Activated naive CD4-positive, alpha-beta T cell treated with anti-CD3 and anti-CD28 coated beads for 36 hours (primary cell): ENCODE measurements around the gene NRL. TPM values are rescaled to one million over a fixed set of nuclear protein-coding genes. Genes with fewer than 3 reads are reported as not detected.
"Not testable (repeated sequence)": the region's sequence is repeated elsewhere in the genome, so short reads cannot be mapped to it uniquely, and the experiment has no call there.

Experiments used
- CTCF ChIA-PET: fragments of 350-600 bp; sonication (Branson Sonifier 250); formaldehyde crosslinking; loops from one replicate; lab custom pipeline; 2021; ENCODE audit warnings: antibody characterized with exemption; lab: Charles Lee
- DNase-seq: peaks from one replicate; pipeline ENCODE4 v3.0.0-alpha.2; 2020
- H3K27ac Mint-ChIP-seq: one replicate; pipeline ENCODE4 v1.8.0; 2021; ENCODE audit warnings: mild to moderate bottlenecking, mixed read lengths
- H3K27me3 Mint-ChIP-seq: one replicate; pipeline ENCODE4 v1.8.0; 2021; ENCODE audit warnings: low read depth, mixed read lengths
- H3K36me3 Mint-ChIP-seq: one replicate; pipeline ENCODE4 v1.8.0; 2021; ENCODE audit warnings: low read depth, mixed read lengths
- H3K4me1 Mint-ChIP-seq: one replicate; pipeline ENCODE4 v1.8.0; 2021; ENCODE audit warnings: low read depth, mixed read lengths
- H3K4me3 Mint-ChIP-seq: one replicate; pipeline ENCODE4 v1.8.0; 2021; ENCODE audit warnings: mild to moderate bottlenecking, moderate library complexity, mixed read lengths
- H3K9me3 Mint-ChIP-seq: one replicate; pipeline ENCODE4 v1.8.0; 2021; ENCODE audit warnings: mixed read lengths
- intact Hi-C: fragments of 100-400 bp; cut with micrococcal nuclease; formaldehyde crosslinking; loops from one replicate; pipeline ENCODE4 v1.15.1; 2023
- microRNA-seq: library from miRNA; unstranded; fragments of <30 nt; microRNA quantifications from one replicate; pipeline ENCODE4 v1.2.0, GENCODE V29; 2022; ENCODE audit warnings: borderline microRNAs expressed, borderline replicate concordance
- total RNA-seq, 2 experiments: library from RNA; stranded (reverse); gene quantifications; one replicate each; pipeline ENCODE4 v1.2.3, GENCODE V29; 2021

The NRL gene
- total RNA-seq, 2 experiments from 2014 or later, result 1.7 to 1.9 TPM

DNA sequence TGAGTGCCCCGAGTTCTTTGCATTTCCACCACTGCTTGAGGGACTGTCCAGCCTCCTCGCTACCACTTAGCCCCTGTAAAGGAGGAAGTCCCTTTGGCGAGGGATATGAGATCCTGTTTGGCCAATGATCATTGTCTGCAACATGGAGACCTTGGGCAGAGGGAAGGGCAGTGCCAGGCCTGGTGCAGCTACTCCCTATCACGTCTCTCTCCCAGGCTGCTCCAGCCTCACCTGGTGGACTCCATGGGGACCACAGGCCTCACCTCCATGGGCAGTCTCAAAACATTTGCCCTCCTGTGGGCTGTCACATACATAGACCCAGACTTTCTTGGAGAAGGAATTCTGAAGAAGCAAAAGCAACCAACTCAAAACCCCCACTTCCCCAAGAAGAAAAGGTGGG lies 79.0 kb downstream of the NRL start:
- not testable (repeated sequence) for H3K4me1 Mint-ChIP-seq, DNase-seq, H3K27me3 Mint-ChIP-seq, H3K36me3 Mint-ChIP-seq
- intact Hi-C loops, result loop anchor here (1.0 kb wide), 6 partner anchors 18 to 126 kb away; partner anchors contain the start of genes DHRS4L2 and IRF9
- H3K4me3 Mint-ChIP-seq, result peak overlapping the region; percentile 91
- H3K9me3 Mint-ChIP-seq, result peaks cover 15% of the 10 kb centered on the region
- peak overlapping the region; percentile 44 for H3K27ac Mint-ChIP-seq
- CTCF ChIA-PET, result interaction anchor here (0.8 to 1.2 kb wide), 5 partner anchors 12 to 261 kb away, joined by 3 to 4 read pairs (median 3); partner anchors contain the start of genes CARMIL3 and DHRS4L2

DNA sequence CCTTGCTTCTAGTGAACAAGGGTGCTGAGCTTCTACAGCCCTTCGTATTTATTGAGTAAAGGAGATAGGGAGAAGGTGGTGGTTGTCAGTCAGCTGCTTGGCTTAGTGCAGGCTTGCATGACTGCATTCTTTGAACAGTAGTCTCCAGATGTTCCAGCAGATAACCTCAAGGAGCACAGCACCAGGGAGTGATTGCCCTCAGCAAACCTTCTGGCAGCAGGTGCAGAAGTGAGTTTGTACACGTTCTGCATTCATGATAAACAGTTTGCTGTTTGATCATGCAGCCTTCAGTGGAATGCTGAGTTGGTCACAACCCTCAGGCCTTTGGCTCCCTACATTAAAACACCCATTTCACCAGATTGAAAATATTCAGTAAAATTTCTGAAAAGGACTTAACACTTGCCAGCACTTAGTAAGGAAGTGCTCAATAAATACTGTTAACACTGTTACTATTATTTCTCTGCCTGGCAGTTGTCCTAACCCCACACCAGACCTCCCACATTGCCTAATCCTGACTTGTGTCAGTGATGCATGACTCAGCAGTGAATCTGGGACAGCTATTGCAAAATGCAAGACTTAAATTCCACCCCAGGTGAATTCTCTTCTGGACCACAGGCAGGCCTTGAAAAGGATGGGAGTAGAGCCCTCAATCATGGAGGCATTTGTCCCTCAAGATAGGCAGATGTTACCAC lies 81.9 kb downstream of the NRL start:
- CTCF ChIA-PET, result interaction anchor here (0.8 kb wide), 1 partner anchor 24 kb away, joined by 3 read pairs; no protein-coding TSS in a partner anchor
- peaks cover 15% of the 10 kb centered on the region for H3K9me3 Mint-ChIP-seq
- no peak overlapping the region for H3K27ac Mint-ChIP-seq
- H3K36me3 Mint-ChIP-seq, result peaks cover 2% of the 10 kb centered on the region
- H3K4me1 Mint-ChIP-seq, result peaks cover 5% of the 10 kb centered on the region
- no peak overlapping the region for H3K4me3 Mint-ChIP-seq
- intact Hi-C loops, result no loop called here
- H3K27me3 Mint-ChIP-seq, result no peaks in the 10 kb centered on the region
- DNase-seq, result no peak

DNA sequence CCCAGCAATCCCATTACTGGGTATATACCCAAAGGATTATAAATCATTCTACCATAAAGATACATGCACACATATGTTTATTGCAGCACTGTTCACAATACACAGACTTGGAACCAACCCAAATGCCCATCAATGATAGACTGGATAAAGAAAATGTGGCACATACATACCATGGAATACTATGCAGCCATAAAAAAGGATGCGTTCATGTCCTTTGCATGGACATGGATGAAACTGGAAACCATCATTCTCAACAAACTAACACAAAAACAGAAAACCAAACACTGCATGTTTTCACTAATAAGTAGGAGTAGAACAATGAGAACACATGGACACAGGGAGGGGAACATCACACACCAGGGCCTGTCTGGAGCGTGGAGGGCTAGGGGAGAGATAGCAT lies 83.4 kb downstream of the NRL start:
- intact Hi-C loops, H3K27ac Mint-ChIP-seq, H3K36me3 Mint-ChIP-seq, DNase-seq, H3K4me3 Mint-ChIP-seq, H3K4me1 Mint-ChIP-seq, H3K27me3 Mint-ChIP-seq: not testable (repeated sequence)
- H3K9me3 Mint-ChIP-seq, result peaks cover 15% of the 10 kb centered on the region
- CTCF ChIA-PET, result interaction anchor here (0.7 kb wide), 1 partner anchor 382 kb away, joined by 6 read pairs; no protein-coding TSS in a partner anchor

DNA sequence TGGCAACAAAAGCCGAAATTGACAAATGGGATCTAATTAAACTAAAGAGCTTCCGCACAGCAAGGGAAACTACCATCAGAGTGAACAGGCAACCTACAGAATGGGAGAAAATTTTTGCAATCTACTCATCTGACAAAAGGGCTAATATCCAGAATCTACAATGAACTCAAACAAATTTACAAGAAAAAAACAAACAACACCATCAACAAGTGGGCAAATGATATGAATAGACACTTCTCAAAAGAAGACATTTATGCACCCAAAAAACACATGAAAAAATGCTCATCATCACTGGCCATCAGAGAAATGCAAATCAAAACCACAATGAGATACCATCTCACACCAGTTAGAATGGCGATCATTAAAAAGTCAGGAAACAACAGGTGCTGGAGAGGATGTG lies 85.1 kb downstream of the NRL start:
- H3K27ac Mint-ChIP-seq, CTCF ChIA-PET, H3K4me1 Mint-ChIP-seq, intact Hi-C loops, H3K4me3 Mint-ChIP-seq, H3K36me3 Mint-ChIP-seq, DNase-seq, H3K27me3 Mint-ChIP-seq: not testable (repeated sequence)
- peaks cover 15% of the 10 kb centered on the region for H3K9me3 Mint-ChIP-seq

Small RNA genes within 50 kb of the gene (microRNA-seq; reads per million reads assigned to microRNA genes)
- gene MIR7703, result not detected

Other genes starting within 250 kb of the NRL start
- gene DHRS4, start 161.2 kb downstream of the NRL start, total RNA-seq, result 10 to 100 TPM; 22.8 to 24.0 TPM
- gene DHRS4L2, start 126.0 kb downstream of the NRL start, total RNA-seq, result 10 to 100 TPM; 26.2 to 26.3 TPM
- gene CARMIL3, start 62.9 kb downstream of the NRL start, total RNA-seq, result under 1 TPM; 0.48 to 0.99 TPM
- not detected for gene CPNE6, start 43.4 kb downstream of the NRL start, total RNA-seq
- gene PCK2, start 20.6 kb downstream of the NRL start, total RNA-seq, result 100 to 1,000 TPM; 117 TPM
- 10 to 100 TPM; 79.4 to 84.0 TPM for gene DCAF11, start 172 bp downstream of the NRL start, total RNA-seq
- gene FITM1, start 15.7 kb upstream of the NRL start, total RNA-seq, result under 1 TPM; 0.19 to 0.30 TPM
- 100 to 1,000 TPM; 406 to 416 TPM for gene PSME1, start 21.2 kb upstream of the NRL start, total RNA-seq
- 10 to 100 TPM; 38.4 to 38.9 TPM for gene EMC9, start 26.6 kb upstream of the NRL start, total RNA-seq
- 100 to 1,000 TPM; 392 to 404 TPM for gene PSME2, start 31.7 kb upstream of the NRL start, total RNA-seq
- 10 to 100 TPM; 51.1 to 53.8 TPM for gene RNF31, start 32.5 kb upstream of the NRL start, total RNA-seq
- 100 to 1,000 TPM; 202 to 212 TPM for gene IRF9, start 46.3 kb upstream of the NRL start, total RNA-seq
- gene REC8, start 57.1 kb upstream of the NRL start, total RNA-seq, result 10 to 100 TPM; 19.3 to 22.3 TPM
- 10 to 100 TPM; 64.2 to 74.5 TPM for gene IPO4, start 73.9 kb upstream of the NRL start, total RNA-seq
- 10 to 100 TPM; 14.7 to 15.1 TPM for gene TM9SF1, start 80.5 kb upstream of the NRL start, total RNA-seq
- gene TSSK4, start 90.7 kb upstream of the NRL start, total RNA-seq, result not detected
- 10 to 100 TPM; 65.2 to 66.5 TPM for gene CHMP4A, start 98.5 kb upstream of the NRL start, total RNA-seq
- gene MDP1, start 101.1 kb upstream of the NRL start, total RNA-seq, result 10 to 100 TPM; 10.2 to 13.6 TPM
- gene NEDD8, start 117.4 kb upstream of the NRL start, total RNA-seq, result 100 to 1,000 TPM; 172 to 196 TPM
- 10 to 100 TPM; 60.5 to 63.7 TPM for gene GMPR2, start 118.0 kb upstream of the NRL start, total RNA-seq
- 100 to 1,000 TPM; 117 to 128 TPM for gene TINF2, start 127.7 kb upstream of the NRL start, total RNA-seq
- gene TGM1, start 148.2 kb upstream of the NRL start, total RNA-seq, result 10 to 100 TPM; 13.5 to 13.8 TPM
- gene RABGGTA, start 156.6 kb upstream of the NRL start, total RNA-seq, result 10 to 100 TPM; 74.9 to 76.2 TPM
- gene DHRS1, start 184.8 kb upstream of the NRL start, total RNA-seq, result 10 to 100 TPM; 11.8 to 13.8 TPM
- gene NOP9, start 184.9 kb upstream of the NRL start, total RNA-seq, result 10 to 100 TPM; 24.8 to 26.4 TPM
- gene CIDEB, start 193.0 kb upstream of the NRL start, total RNA-seq, result 10 to 100 TPM; 10.9 to 15.1 TPM
- gene LTB4R2, start 195.2 kb upstream of the NRL start, total RNA-seq, result 10 to 100 TPM; 12.2 to 12.8 TPM
- gene LTB4R, start 196.6 kb upstream of the NRL start, total RNA-seq, result 10 to 100 TPM; 10.6 to 11.4 TPM
- 1 to 10 TPM; 1.6 to 2.4 TPM for gene ADCY4, start 220.1 kb upstream of the NRL start, total RNA-seq
- gene RIPK3, start 225.0 kb upstream of the NRL start, total RNA-seq, result 1 to 10 TPM; 5.9 to 7.6 TPM